Common myeloid progenitor, CD34-positive (primary cell): Measurements from ENCODE around the gene FRMD4A.

Source experiments
- CTCF ChIA-PET: fragments of 350-600 bp; sonication (Branson Sonifier 250); formaldehyde crosslinking; loops from one replicate; lab custom pipeline; 2021; ENCODE audit warnings: antibody characterized with exemption; lab: Charles Lee
- POLR2A ChIA-PET: fragments of 350-600 bp; sonication (Branson Sonifier 250); formaldehyde crosslinking; loops from one replicate; lab custom pipeline; 2021; ENCODE audit warnings: antibody characterized with exemption; lab: Charles Lee
- DNase-seq, 3 donors: peaks; one replicate each; pipeline versions ENCODE4 v3.0.0 to v3.0.0-alpha.2; 2013
- H3K27ac ChIP-seq, 2 experiments: 1 replicate in 1 of 2; 2 replicates in 1 of 2; pipeline ENCODE4 v1.7.0; 2013; ENCODE audit warnings: inconsistent platforms in 2 of 2, low read length in 2 of 2, mild to moderate bottlenecking in 2 of 2, low read depth in 1 of 2, moderate library complexity in 1 of 2; ENCODE audit not compliant: severe bottlenecking in 2 of 2, insufficient read depth in 1 of 2, poor library complexity in 1 of 2
- H3K27me3 ChIP-seq, 5 experiments: replicated peaks in 2 of 5; 1 replicate in 3 of 5; 2 replicates in 2 of 5; pipeline versions ENCODE4 v1.6.1 to v1.7.0; 2013; ENCODE audit warnings: low read length in 4 of 5, mild to moderate bottlenecking in 2 of 5, moderate library complexity in 2 of 5, inconsistent platforms in 1 of 5; ENCODE audit not compliant: insufficient read depth in 5 of 5, control insufficient read depth in 4 of 5
- H3K36me3 ChIP-seq, 4 experiments: 1 replicate in 2 of 4; 2 replicates in 2 of 4; pipeline versions ENCODE4 v1.6.1 to v1.7.0; 2013; ENCODE audit warnings: low read length in 3 of 4, control low read depth in 1 of 4, mild to moderate bottlenecking in 1 of 4; ENCODE audit not compliant: control insufficient read depth in 4 of 4, insufficient read depth in 4 of 4
- H3K4me1 ChIP-seq, 4 experiments: 1 replicate in 3 of 4; 2 replicates in 1 of 4; pipeline versions ENCODE4 v1.6.1 to v1.7.1; 2013; ENCODE audit warnings: low read length in 3 of 4, mild to moderate bottlenecking in 3 of 4, control low read depth in 1 of 4, inconsistent platforms in 1 of 4, moderate library complexity in 1 of 4; ENCODE audit not compliant: control insufficient read depth in 4 of 4, insufficient read depth in 4 of 4; ENCODE audit errors: control extremely low read depth in 1 of 4
- H3K4me3 ChIP-seq, 7 experiments: 1 replicate in 4 of 7; 2 replicates in 3 of 7; pipeline versions ENCODE4 v1.5.1 to v1.7.0; 2013; ENCODE audit warnings: mild to moderate bottlenecking in 7 of 7, low read length in 6 of 7, moderate library complexity in 6 of 7, inconsistent platforms in 2 of 7, low read depth in 2 of 7, control low read depth in 1 of 7; ENCODE audit not compliant: insufficient read depth in 4 of 7, control insufficient read depth in 1 of 7; ENCODE audit errors: extremely low read depth in 1 of 7
- H3K9me3 ChIP-seq, 5 experiments: 1 replicate in 4 of 5; 2 replicates in 1 of 5; pipeline versions ENCODE4 v1.6.1 to v1.7.1; 2013; ENCODE audit warnings: low read length in 4 of 5, mild to moderate bottlenecking in 2 of 5, inconsistent platforms in 1 of 5, low read depth in 1 of 5, moderate library complexity in 1 of 5; ENCODE audit not compliant: control insufficient read depth in 4 of 5, insufficient read depth in 2 of 5; ENCODE audit errors: control extremely low read depth in 1 of 5
- WGBS: methylation state at CpG from one replicate; pipeline ENCODE4 v1.1.5; 2013; ENCODE audit not compliant: insufficient coverage; 5-methylcytosine and 5-hydroxymethylcytosine counted together

The FRMD4A gene

GRCh38 chr10:13765641-13766341 lies 564.9 kb downstream of the FRMD4A start:
- CTCF ChIA-PET: interaction anchor here (0.8 kb wide), 1 partner anchor 11 kb away, joined by 3 read pairs; no protein-coding TSS in a partner anchor

GRCh38 chr10:13761490-13762091 lies 569.1 kb downstream of the FRMD4A start:
- Histone ChIP-seq H3K4me1 (peaks cover 0 to 8% (median 3%) of the 10 kb centered on the region in 4 experiments), H3K27ac (no peak overlapping the region), H3K9me3 (no peaks in the 10 kb centered on the region), H3K4me3 (no peak overlapping the region), H3K36me3 (no peaks in the 10 kb centered on the region), H3K27me3 (no peaks in the 10 kb centered on the region)
- DNase-seq: no peak
- ChIA-PET CTCF (interaction anchor here (0.9 to 1.1 kb wide), 2 partner anchors 19 to 21 kb away, joined by 3 read pairs; no protein-coding TSS in a partner anchor), POLR2A (no interaction called here)
- no CpG with 5 or more reads among the region's 2 CpGs for WGBS

More at GRCh38 chr10:13765641-13766341, 564.9 kb downstream of the FRMD4A start:
- POLR2A ChIA-PET: interaction anchor here (1.1 kb wide), 1 partner anchor 9 kb away, joined by 3 read pairs; no protein-coding TSS in a partner anchor
- Histone ChIP-seq H3K4me1 (no peaks in the 10 kb centered on the region), H3K36me3 (no peaks in the 10 kb centered on the region), H3K27me3 (no peaks in the 10 kb centered on the region), H3K4me3 (no peak overlapping the region), H3K9me3 (no peaks in the 10 kb centered on the region), H3K27ac (no peak overlapping the region)
- WGBS: 98% methylated on average over 17 of the region's 19 CpGs
- no peak for DNase-seq

- H3K27ac ChIP-seq: no peak overlapping the region
- DNase-seq: no peak
- POLR2A ChIA-PET: interaction anchor here (0.5 kb wide), 1 partner anchor 77 kb away, joined by 6 read pairs; no protein-coding TSS in a partner anchor
- no peaks in the 10 kb centered on the region for H3K36me3 ChIP-seq
- peaks cover 0 to 8% (median 3%) of the 10 kb centered on the region in 4 experiments for H3K4me1 ChIP-seq
- H3K4me3 ChIP-seq: no peak overlapping the region
- no peaks in the 10 kb centered on the region for H3K9me3 ChIP-seq
- WGBS: 95% methylated on average over 2 of the region's 6 CpGs
- H3K27me3 ChIP-seq: no peaks in the 10 kb centered on the region
- CTCF ChIA-PET: no interaction called here
Measured at GRCh38 chr10:13759168-13759567, 571.6 kb downstream of the FRMD4A start.

GRCh38 chr10:13758756-13759155 lies 572.0 kb downstream of the FRMD4A start:
- H3K27ac ChIP-seq: no peak overlapping the region
- POLR2A ChIA-PET: interaction anchor here (0.5 kb wide), 1 partner anchor 77 kb away, joined by 6 read pairs; no protein-coding TSS in a partner anchor
- H3K4me3 ChIP-seq: no peak overlapping the region
- no peaks in the 10 kb centered on the region for H3K36me3 ChIP-seq
- H3K9me3 ChIP-seq: no peaks in the 10 kb centered on the region
- WGBS: 80% methylated on average over 1 of the region's 5 CpGs
- H3K4me1 ChIP-seq: peaks cover 0 to 8% (median 3%) of the 10 kb centered on the region in 4 experiments
- DNase-seq: no peak
- CTCF ChIA-PET: no interaction called here
- no peaks in the 10 kb centered on the region for H3K27me3 ChIP-seq

GRCh38 chr10:13758312-13758711 lies 572.4 kb downstream of the FRMD4A start:
- WGBS: 100% methylated on average over 2 of the region's 3 CpGs
- POLR2A ChIA-PET: no interaction called here
- no peaks in the 10 kb centered on the region for H3K9me3 ChIP-seq
- CTCF ChIA-PET: no interaction called here
- no peaks in the 10 kb centered on the region for H3K36me3 ChIP-seq
- no peak for DNase-seq
- no peak overlapping the region for H3K4me3 ChIP-seq
- H3K27me3 ChIP-seq: no peaks in the 10 kb centered on the region
- H3K27ac ChIP-seq: no peak overlapping the region
- peaks cover 0 to 8% (median 3%) of the 10 kb centered on the region in 4 experiments for H3K4me1 ChIP-seq

GRCh38 chr10:13754277-13754676 lies 576.4 kb downstream of the FRMD4A start:
- POLR2A ChIA-PET: interaction anchor here (1.0 kb wide), 1 partner anchor 48 kb away, joined by 3 read pairs; no protein-coding TSS in a partner anchor
- no peaks in the 10 kb centered on the region for H3K27me3 ChIP-seq
- no peaks in the 10 kb centered on the region for H3K9me3 ChIP-seq
- H3K4me1 ChIP-seq: peaks cover 0 to 8% (median 3%) of the 10 kb centered on the region in 4 experiments
- CTCF ChIA-PET: interaction anchor here (1.1 to 1.4 kb wide), 2 partner anchors 12 to 22 kb away, joined by 3 read pairs; no protein-coding TSS in a partner anchor
- no CpG with 5 or more reads among the region's 2 CpGs for WGBS
- no peak overlapping the region for H3K27ac ChIP-seq
- H3K36me3 ChIP-seq: no peaks in the 10 kb centered on the region
- H3K4me3 ChIP-seq: no peak overlapping the region
- DNase-seq: no peak
